NCI-H510A (cell line): Measurements from ENCODE around the gene LFNG.
"Not testable (repeated sequence)": the region's sequence is repeated elsewhere in the genome, so short reads cannot be mapped to it uniquely, and the experiment has no call there.

ENCODE experiments used
- DNase-seq: peaks from one replicate; lab custom pipeline; 2025; lab: John Stamatoyannopoulos, UW

Gene LFNG

DNA sequence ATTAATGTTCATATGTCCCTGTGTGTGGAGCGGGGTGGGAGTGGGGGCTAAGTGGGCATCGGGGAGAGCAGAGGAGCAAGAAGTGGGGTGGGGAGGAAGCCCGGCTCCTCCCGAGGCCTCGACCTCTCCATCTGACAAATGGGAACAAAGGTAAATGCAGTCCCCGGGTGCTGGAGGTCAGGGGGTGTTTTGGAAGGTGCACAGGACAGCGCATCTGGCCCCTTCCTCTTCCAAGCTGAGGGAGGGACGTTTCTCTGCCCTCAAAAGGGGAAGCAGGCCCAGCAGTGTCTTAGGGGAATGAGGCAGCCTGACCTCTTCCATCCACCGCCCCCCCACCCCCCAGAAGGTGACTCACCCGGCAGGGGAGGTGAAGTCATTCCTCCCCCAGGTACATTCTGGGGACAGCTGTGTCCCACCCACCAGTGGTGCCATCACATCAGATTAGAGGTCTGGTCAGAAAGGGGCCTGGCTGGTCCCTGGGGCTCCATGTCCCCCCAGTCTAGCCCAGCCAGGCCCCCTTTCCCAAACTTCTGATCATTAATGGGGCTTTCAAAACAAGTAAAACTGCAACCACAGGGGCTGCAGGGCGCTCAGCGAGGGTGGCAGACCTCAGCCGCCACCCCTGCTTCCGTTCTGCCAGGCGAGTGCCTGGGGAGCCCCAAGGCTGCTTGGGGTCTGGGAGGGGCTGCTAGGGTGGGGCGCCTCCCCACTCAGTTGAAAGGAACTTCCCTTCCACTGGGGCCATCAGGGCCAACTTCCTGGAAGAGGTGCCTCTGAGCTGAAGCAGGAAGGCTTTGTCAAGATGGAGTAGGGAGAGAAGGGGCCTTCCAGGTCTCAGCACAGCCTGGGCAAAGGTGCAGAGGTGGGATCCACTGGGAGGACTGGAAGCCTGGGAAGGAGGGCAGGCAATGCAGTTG is 10.8 kb downstream of the LFNG start:
- peak; percentile 63 for DNase-seq

DNA sequence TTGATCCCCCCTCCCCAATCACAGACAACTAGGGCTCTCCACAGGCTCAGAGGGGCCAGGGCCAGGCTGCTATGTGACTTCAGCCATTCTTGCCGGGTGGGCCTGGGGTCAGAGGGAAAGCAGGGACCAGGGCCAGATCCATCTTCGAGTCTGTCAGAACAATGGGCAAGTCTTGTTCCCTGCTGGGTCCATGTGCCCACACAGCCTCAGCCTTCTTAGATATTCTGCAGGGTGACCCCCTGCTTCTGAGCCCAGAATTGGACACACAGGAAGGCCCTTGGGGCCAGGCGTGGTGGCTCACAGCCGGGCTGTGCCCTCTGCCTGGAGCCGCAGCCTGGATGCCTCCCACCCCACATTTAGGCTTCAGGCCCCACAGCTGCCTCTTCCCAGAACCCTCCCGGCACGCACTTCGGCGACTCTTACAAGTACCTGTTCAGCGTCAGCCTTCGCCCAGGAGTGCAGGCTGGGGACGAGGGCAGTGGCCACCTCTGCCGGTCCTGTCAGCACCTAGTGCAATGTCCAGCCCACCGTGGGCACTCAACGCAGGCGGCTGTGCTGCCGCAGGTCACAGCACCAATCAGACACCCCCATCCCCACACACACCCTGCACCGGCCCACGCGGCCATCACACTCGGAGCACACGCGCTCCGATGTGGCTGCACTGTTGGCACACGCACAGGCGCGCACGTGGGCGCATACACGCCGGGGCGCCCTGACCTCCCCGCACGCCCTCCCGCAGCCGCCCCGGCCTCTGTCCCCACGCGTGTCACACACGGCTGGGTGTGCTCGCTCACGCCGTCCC is 11.6 kb downstream of the LFNG start:
- peak; percentile 87 for DNase-seq

DNA sequence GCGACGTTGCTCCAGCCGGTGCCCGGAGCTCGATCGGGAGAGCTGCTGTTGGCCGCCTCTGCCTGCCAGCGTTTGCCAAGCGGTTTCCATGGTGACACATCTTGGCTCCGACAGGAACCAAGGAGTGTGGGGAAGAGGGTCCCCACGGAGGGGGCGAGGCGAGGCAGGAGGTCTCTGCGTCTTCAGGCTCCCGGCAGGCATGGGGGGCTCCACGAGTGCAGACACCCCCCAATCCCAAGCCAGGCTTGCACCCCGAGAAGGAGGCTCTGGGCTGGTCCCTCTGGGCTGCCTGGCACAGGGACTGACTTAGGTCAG is 12.2 kb downstream of the LFNG start:
- not testable (repeated sequence) for DNase-seq

DNA sequence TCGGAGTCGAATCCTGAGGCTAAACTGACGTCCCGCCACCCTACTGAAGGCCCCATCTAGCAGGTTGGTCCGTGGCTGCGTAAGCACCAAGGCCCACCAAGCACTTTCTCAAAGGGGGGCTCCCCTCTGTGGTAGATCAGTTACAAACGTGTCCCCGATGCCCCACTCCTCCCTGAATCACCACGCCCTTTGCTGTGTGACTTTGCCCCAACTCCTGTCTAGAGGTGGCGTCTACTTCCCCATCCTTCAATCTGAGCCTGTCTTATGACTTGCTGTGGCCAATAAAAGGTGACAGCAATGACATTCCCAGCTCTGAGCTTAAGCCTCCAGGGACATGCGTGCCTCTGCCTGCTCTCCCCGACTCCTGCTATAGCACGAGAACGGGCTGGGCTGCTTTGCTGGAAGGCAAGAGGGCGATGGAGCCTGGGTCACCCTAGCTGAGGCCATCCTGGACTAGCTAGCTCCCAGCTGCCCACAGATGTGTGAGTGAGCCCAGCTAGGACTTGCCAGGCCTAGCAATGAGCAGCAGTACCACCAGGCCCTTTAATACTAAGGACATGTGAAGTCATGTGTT is 12.7 kb downstream of the LFNG start:
- DNase-seq: not testable (repeated sequence)

DNA sequence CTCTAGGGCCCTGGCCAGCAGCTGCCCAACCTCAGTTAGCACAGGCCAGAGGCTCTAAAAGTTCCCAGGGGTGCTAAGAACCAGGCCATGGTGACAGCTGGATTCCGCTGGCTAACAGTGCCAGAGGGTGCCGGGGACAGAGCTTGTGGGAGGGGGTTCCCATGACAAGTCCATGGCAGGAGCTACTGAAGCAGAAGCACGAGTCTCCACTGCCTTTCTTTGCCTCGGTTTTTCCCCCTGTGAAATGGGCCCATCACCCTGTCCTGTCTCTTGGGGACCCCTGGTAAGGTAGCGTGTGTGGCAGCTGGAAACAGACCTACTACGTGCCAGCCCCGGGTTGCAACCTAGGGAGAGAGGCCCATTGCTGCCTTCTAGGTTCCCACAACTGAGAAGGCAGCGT is 13.2 kb downstream of the LFNG start:
- not testable (repeated sequence) for DNase-seq

DNA sequence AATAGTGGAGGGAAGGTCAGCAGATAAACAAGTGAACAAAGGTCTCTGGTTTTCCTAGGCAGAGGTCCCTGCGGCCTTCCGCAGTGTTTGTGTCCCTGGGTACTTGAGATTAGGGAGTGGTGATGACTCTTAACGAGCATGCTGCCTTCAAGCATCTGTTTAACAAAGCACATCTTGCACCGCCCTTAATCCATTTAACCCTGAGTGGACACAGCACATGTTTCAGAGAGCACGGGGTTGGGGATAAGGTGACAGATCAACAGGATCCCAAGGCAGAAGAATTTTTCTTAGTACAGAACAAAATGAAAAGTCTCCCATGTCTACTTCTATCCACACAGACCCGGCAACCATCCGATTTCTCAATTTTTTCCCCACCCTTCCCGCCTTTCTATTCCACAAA is 14.0 kb downstream of the LFNG start:
- not testable (repeated sequence) for DNase-seq

DNA sequence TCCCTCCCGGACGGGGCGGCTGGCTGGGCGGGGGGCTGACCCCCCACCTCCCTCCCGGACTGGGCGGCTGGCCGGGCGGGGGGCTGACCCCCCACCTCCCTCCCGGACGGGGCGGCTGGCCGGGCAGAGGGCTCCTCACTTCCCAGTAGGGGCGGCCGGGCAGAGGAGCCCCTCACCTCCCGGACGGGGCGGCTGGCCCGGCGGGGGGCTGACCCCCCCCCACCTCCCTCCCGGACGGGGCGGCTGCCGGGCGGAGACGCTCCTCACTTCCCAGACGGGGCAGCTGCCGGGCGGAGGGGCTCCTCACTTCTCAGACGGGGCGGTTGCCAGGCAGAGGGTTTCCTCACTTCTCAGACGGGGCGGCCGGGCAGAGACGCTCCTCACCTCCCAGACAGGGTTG is 14.6 kb downstream of the LFNG start:
- DNase-seq: not testable (repeated sequence)

DNA sequence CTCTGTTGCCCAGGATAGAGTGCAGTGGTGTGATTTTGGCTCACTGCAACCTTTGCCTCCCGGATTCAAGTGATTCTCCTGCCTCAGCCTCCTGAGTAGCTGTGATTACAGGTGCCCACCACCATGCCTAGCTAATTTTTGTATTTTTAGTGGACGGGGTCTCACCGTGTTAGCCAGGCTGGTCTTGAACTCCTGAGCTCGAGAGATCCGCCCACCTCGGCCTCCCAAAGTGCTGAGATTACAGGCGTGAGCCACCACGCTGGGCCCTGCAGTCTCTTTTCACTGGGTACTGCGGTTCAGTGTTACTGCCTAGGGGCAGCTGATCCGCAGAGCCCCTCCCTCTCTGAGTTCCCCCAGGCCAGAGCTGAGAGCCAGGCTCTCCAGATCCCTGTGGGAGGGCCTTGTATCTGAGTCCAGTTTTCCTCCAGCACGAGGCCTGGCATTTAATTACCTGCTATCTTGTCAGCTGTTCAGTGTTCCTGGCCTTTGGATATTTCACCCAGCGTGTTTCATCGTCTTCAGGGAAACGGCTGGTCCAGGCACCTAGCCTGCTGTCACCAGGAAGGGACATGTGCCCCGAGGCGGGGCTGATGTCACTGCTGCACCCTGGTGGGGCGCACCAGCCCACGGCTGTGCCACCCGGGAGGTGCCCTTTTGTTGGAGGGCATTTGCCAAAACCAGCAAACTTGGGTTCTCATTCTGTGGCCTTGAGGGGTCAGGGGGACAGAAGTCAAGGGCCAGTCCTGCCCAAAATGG is 16.5 kb downstream of the LFNG start:
- DNase-seq: not testable (repeated sequence)

DNA sequence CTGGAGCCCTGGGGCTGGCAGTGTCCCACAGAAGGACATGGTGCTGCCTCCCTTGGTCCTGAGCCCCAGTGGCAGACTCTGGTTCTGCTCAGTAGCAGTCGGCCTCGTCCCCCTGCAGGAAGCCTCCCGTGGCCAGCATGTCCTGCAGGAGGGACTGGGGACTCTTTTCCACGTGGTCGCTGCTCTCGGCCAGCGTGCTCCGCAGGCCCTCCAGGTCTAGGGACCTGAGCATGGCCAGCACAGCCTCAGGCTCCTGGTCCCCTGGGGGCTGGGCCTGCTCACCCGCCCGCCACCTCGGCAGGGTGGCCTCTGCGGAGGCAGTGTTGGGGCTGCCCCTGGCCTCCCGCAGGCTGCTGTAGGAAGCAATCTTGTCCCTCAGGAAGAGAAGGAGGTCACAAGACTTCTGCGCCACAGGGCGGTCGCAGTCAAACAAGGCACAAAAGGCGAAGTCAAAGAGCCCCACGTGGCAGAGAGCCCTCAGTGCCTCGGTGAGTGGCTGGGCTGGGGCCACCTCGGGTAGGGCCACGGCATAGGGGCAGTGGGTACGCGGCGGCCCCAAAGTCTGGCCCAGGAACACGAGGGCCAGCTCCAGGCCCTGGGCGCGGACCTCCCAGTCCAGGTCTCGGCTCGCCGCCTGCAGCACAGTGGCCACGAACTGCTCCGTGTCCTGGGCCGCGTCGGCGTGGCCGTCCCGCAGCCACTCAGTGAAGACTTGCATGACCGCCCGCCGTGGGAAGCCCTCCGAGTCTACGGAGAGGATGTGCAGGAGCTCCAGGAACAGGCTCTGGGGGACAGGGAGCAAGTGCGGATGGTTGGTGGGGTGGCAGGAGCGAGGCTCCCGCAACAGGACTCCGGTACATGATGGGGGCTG is 18.6 kb downstream of the LFNG start:
- DNase-seq: no peak

DNA sequence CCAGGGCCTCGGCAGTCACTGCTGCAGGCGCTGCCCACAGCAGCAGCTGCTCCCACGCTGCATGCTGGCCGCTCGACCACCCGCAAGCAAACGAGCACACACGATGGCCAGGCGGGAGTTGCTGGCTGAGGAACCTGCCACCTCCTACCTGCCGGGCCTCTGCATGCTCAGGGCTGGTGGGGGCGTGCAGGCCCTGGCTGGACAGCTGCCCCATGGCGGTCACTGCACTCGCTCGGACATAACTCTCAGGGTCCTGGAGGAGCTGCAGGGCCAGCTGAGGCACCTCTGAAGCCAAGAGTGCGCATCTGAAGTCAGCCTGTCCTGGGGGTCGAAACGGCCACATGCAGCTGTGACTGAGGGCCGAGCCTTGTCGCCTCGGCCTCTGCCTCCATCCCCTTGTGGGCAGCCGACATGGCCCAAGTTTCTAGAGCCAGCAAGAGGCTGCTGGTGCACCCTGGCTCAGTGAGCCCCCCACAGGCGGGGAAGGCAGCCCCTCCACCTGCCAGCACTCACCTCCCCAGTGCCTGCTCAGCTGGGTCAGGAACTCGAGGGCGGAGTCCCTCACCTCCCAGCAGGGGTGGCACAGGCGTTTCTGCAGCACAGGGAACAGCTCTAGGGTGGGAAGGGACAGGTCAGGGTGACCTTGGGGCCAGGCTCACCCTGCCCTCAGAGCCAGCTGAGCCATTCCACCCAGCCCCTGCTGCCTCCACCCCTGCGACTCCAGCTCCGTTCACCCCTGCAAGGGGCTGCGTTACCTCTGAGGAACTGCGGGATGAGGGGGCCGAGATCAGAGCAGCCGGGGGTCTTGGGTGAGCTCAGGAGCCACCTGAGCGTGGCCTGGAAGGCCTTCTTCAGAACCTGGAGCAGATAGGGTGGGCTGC is 19.7 kb downstream of the LFNG start:
- DNase-seq: no peak

DNA sequence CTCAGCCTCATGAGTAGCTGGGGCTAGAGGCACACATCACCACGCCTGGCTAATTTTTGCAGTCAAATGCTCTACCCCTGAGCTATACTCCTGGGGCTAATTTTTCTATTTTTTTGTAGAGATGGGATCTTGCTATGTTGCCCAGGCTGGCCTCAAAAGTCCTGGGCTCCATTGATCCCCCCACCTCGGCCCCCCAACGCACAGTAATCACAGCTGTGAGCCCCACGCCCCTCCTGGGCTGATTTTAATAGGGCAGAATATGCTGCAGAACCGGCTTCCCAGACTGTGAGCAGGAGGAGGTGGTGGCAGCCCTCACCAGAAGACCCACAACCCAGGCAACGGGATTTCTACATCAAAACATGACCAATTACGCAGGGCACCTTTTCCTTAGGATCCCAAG is 20.6 kb downstream of the LFNG start:
- no peak for DNase-seq

DNA sequence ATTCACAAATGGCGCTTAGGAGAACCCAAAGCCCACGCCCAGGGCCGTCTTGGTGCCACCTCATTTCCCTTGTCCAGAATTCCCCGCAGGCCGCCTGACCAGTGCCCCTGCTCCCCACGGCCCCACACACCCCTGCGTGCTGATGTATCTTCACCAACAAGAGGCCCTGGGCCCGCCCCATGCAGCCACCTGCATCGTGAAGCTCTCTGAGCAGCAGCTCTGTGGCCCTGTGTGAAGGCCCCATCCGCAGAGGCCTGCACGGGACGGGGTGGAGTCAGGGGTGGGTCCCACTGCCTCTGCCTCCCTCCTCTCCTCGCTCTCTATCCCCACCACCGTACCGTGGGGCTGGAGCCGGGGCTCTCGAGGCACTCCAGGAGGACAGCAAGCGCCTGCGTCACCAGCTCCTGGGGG is 21.1 kb downstream of the LFNG start:
- no peak for DNase-seq

DNA sequence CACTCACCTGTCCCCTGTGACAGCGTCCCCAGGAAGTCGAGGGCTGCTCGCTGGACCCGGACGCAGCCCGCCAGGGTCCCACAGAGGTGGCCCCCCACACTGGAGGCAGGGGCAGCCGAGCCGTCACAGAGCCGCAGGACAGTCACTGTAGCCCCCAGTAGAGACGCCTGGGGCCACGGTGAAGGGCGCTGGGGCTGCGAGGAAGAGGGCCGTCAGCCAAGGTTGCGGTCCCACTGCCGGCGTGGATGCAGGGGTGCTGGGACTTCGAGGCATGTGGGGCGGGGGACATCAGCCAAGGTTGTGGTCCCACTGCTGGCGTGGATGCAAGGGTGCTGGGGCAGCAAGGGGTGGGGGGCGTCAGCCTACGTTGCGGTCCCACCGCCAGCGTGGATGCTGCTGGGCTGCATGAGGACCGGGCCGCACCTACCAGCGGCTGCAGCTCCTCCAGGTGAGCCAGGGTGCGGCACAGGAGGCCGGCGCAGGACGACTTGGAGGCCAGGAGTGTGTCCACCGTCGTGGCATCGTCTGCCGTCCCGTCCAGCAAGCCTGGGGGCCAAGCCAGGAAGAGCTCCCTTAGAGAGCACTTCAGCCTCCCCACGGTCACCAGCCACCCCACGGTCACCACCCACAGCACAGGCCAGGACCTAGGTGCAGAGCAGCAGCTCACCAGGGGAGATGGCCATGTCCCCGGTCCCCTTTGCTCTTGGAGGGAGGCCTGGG is 21.9 kb downstream of the LFNG start:
- DNase-seq: no peak

DNA sequence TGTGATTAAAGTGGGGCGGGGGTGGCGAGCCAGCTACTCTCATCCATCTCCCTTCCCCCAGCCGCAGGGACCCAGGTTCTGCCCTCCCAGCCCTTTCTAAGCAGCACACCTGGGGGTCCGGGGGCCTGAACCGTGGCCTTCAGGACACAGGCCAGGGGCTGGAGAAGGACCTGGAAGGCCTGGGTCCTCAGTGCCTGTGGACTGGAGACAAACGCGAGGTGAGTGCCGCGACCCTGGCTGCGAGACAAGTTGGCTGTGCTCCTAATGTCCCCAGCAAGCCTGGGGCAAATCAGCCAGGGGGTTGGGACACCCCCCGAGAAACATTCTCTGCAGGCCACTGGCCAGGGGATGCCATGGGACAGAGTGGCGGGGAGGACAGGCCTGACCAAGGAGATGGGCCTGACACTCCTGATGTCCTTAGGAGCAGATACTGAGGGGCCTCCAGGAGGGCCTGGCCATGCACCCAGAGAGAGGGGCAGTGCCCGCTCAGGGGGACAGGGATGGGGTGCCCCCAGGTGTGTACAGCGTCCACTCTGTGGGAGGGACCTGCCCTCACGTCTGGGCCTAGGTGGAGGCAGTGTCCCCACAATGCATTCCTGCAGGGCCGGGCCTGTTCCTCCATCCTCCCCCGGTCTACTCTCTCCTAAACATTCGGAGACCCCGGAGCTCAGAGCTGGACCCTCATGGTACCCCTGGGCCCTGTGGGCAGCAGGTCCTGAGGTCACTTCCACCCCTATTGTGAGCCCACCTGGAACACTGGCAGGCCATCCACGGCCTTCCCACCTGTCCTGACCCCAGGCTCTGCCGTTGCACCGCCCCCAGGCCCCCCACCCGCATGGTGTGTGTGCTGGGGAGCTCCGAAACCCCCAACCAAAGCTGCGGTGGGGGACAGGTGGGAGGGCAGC is 22.7 kb downstream of the LFNG start:
- no peak for DNase-seq

DNA sequence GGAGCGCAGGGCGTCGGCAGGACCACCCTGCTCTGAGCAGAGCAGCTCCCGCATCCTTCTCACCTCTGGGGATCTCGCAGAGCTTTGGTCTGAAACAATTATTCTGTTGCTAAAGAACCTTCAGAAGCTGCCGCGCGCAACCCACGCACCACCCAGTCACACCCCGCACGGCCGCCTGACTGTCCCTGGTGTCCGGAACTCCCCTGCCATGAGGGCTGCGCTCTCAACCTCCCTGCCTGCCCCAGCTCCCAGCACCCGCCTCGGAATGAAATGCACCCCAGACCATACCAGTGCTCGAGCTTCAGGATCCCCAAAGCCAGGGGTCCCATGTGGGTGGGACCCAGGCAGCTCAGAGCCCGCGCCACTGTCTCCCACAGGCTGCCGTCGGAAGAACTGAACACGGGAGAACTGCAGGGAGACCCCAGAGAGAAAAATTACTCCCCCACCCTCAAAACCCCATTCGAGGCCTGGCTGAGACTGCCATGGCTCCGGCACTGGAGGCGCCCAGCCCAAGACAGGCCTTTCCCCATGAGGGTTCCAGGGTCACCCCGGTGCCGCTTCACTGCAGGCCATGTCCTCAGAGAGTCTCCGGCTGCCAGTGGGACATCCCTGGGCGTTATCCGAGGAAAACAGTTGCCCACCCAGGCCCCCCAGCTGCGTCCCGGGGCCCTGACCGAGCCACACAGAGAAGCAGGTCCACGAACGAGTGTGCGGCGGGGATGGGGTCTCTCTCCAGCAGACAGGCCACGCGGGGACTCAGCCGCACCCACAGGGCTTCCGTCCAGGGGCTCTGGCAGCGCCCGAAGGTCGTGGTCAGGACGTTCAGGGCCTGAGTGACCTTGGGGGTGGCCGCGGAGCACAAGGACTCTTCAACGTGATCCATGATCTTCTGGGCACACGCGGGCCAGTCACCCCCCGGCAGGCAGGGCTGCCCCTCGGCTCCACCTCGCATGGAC is 23.6 kb downstream of the LFNG start:
- no peak for DNase-seq

DNA sequence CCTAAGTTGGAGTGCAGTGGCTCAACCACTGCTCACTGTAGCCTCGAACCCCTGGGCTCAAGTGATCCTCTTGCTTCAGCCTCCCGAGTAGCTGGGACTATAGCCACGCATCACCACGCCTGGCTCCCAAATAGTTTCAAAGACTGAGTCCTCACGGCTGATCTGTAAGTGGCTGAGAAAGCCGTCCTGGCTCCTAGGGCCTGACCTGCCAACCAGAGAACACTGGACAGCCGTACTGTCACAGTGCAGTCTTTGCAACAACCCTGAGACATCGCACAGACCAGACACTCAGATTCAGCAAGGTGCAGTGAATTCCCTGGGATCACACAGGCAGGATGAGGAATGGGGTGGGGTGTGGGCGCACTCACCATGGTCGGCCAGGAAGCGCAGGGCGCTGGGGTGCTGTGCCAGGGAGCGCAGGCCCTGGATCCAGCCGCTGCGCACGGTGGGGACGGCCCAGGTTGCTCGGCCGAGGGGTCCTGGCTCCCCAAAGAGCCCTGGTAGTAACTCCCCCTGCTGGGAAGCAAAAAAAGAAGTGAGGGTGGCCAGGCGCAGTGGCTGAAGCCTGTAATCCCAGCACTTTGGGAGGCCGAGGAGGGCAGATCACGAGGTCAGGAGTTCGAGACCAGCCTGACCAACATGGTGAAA is 25.1 kb downstream of the LFNG start:
- no peak for DNase-seq
